Kasumi-1 (cell line): Measurements from ENCODE around the gene USP48.
A peak's percentile ranks its signal among the peaks of the same experiment; 100 is the strongest.

Source experiments
- DNase-seq, 2 experiments: peaks; one replicate each; lab custom pipeline; 2025; lab: John Stamatoyannopoulos, UW

USP48 gene

DNA sequence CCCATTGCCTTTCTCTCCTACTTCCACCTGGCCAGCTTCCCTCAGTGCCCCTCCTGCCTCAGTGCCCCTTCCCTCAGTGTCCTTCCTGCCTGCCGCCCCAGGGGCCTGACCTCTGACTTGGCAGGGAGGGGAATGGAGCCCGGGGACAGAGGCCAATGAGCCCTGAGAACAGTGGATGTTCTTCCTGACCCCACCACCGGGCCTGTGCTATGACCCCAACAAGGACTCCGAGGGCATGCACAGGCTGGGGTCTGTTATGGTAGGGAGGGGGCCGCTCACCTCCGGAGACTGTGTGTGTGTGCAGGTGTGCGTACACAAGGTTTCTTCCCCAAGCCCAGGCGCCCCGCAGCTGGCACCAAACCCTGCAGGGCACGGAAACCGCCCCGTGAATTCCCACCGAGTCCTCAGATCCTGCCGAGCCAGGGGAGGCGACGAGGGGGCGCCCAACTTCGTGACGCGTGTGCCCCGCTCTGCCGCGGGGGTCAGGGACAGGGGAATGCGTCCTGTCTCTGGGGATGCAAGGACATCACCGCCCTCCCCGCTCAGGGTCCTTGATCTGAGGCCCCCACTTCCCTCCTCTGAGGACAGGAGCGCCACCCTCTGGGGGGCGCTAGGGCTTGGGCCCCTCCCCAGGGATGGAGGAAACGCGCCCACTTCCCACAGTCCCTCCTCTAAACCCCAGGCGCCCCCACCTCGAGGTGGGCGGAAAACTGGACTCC, 114.6 kb downstream of the USP48 start:
- no peak for DNase-seq

DNA sequence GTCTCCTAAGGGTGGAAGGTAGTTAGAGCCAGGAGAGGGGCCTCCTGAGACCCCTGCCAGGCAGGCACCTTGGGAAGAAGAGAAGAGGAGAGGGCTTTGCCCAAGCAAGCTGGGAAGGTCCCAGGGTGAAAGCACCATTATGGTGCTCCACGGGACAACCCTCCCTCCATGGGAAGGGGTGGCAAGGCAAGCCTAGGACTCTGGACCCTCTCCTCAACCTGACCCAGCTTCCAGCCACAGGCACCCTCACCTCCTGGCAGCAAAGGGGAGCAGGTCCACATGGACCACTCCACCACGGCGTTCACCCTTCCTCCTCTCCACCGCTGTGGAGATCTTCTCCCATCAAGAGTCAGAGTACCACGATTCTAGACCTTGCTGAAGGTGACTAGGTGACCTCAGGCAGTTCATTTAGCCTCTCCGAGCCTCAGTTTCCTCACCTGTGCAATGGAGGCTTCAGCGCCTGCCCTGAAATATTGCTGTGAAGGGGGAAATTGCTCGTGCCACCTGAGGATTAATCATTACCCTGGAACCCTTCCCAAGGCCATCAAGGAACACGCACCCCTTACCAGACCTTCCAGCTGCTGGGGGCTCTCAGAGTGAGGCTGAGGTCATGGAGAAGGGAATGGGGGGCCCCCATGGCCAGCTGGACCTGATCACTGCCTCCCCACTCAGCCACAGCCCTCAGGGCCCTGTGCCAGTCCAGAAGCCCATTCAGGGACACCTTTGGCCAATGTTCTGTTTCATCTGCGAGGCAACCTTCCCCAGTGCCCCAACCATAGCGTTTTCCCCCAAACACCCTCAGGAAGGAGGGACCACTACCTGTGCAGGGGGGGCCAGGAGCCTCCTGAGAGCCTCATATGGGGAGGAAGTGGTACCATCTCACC, 115.4 kb downstream of the USP48 start:
- no peak for DNase-seq

- DNase-seq, result no peak
Measured at GRCh38 chr1:21666576-21667320, 116.2 kb downstream of the USP48 start.

DNA sequence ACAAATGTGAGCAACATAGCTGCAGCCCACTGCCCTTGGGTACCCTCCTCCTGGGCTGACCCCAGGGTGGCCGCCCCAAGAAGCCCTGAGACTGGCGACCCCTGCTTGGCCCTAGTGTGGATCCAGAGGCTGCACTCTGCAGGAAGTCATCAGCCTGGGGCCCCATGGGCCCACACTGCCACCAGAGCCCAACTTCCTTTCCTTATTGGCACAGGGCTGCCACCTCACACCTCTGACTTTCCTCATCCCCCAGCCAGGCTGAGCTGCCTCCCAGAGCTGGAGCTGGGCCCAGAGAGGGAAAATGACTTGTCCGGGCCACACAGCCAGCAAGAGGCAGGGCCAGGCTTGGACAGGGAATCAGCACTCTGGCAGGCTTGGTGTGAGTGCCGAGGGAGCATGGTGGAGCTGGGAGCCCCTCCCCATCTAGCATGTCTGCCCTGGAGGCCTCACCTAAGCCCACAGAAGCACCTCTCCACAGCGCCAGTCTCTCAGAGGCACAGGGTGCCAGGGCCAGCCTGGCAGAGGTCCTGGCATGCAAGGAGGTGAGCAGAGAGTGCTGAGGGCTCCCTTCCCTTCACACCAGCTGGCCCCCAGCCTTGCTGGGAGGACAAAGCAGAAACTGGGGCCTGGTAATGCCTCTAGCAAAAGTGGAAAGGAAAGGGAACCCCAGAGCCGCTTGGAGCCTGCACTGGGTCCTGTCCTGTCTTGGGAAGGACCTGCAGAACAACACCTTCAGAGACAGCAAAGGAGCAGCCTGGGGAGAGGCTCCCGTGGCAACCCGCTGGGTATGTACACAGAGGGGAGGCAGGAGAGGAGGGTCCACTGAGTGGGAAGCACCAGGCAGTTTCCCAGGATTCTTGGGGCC, 117.0 kb downstream of the USP48 start:
- DNase-seq, result peak in 1 of 2 experiments; percentile 21

- DNase-seq, result no peak
Measured at GRCh38 chr1:21664806-21665588, 118.0 kb downstream of the USP48 start.

GRCh38 chr1:21663951-21664805, 118.8 kb downstream of the USP48 start:
- peak; percentile 41 to 45 for DNase-seq

DNA sequence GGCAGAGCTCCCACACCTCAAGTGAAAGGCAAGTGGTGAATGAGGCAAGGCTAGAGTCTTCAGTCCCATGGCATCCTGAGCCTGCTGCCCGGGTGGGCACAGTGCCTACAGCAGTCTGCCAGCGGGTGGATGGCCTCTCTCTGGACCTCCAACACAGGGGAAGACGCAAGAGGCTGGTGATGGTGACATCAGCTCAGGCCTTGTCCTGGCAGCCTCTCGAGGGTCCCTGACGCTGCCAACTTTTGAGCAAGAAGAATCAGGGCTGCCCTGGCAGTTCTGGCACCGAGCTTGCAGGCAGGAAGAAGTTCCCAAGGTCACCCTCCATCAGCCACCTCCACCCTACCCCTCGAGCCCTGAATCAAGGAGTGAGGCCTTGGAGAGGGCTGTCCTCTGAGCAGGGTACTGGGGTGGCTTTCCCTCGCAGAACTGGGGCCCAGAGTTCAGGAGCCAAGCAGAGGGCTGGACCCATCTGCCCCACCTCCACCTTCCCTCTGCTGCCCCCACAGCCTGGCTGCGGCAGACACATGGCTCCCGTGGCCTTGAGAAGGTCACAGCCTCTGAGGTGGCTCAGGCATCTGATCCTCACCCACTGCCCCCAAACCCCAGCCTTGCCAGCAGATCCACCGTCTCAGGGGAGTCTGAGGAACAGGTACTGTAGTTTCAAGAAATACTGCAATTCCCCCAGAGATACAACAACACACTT, 119.5 kb downstream of the USP48 start:
- no peak for DNase-seq

DNA sequence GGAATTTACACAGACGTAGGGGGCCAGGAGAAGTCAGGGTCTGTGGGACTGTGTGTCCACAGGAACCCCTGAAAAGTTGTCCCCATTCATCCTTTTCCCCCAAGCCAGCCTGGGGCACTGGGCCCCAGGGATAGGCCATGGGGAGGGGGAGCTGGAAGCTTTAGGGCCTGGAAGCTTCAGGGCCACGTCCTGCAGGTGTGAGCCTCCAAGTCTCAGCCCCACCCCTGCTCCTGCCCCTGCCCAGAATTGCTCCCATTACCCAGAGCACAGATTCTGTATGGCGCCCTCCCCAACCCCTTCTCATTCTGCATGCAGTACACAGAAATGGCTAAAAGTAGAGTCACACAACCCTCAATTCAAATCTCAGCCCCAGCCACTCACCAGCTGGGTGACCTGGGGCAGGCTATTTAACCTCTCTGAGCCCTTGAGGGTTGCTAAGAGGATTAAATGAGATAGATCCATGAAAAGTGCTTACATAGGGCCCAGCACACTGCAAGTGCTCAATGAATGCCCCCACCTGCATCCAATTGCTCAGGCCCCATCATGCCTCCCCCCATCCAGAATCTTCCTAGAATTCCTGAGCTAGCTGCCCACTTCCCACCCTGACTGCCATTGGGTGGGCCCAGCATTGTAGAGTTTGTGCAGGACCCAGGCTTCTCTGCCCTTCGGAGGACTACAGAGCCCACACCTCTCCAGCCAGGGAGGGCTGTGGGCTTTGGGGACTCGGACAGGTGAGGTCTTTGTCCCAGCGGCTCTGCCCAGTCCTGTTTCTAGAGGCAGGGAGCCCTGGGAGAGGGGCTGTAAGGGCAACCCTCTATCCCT, 120.3 kb downstream of the USP48 start:
- DNase-seq, result no peak

DNA sequence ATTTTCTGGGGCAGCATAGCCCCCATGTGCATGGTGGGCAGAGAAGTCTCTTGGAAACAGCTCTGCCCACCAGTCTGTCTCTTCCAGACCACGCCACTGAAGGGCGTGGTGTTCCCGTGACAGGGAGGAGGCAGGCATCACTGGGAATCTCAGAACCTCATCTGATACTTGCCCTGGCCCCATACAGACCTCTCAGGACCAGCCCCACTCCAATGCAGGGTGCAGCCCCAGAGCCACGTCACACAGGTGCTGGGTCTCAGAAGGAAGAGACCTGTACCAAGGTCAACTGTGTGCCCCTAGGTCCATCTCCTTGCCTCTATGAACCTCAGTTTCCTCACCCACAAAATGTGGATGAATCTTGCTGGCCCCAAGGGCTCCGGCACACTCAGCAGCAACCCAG, 121.1 kb downstream of the USP48 start:
- no peak for DNase-seq

DNA sequence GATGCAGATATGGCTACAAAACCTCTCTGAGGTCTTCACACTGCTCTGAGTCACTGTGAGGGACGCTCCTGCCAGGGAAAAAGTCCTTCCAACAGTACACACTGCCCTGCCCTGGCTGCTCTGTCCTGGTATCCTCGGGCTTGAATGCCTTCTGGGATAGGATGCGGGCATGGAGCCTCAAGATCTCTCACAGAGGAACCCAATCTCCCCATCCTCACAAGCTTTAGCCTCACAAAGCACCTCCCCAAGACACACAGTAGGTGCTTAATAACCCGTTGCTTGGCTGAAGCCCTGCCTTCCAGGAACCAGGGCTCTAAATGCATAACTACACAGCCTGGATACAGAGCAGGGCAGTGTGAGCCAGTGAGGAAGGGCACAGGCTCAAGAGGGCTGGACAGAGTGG, 123.0 kb downstream of the USP48 start:
- no peak for DNase-seq

GRCh38 chr1:21659099-21659923, 123.6 kb downstream of the USP48 start:
- DNase-seq, result peak; percentile 71 to 72

GRCh38 chr1:21657456-21658190, 125.3 kb downstream of the USP48 start:
- no peak for DNase-seq

DNA sequence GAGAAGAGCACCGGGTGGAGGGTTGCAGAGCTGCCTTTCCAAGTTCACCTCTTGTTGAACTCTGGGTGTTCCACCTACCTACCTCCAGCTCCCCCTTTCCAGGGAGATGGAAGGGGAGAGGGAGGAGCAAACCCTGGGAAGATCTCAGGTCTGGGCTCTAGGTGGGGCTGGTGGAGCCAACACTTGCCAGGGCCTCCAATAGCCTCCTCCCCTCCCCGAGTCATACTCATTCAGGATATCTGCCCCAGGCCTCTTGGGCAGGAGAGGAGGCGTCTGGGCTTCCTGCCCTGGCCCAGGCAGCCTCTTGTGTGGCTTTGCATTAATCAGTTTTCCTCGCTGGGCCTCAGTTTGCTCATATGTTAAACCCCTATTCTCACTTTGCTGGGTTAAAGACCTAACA, 127.2 kb downstream of the USP48 start:
- DNase-seq, result peak; percentile 16 to 18

- DNase-seq, result no peak
Measured at GRCh38 chr1:21655259-21655658, 127.7 kb downstream of the USP48 start.

- DNase-seq, result no peak
Measured at GRCh38 chr1:21654209-21654608, 128.7 kb downstream of the USP48 start.

GRCh38 chr1:21653744-21654100, 129.2 kb downstream of the USP48 start:
- DNase-seq, result no peak
